Liver (tissue), 9 donors: ENCODE data around the gene NFKB1. TPM values are rescaled to one million over a fixed set of nuclear protein-coding genes. Genes with fewer than 3 reads are reported as not detected.

Experiments
- DNase-seq: peaks from one replicate; pipeline ENCODE4 v3.0.0-alpha.2; 2017; ENCODE audit warnings: low spot score
- H3K27ac ChIP-seq, 2 donors: one replicate each; pipeline ENCODE4 v1.7.0; 2013; ENCODE audit warnings: inconsistent platforms in 2 of 2, low read length in 2 of 2, control low read depth in 1 of 2, low read depth in 1 of 2, mild to moderate bottlenecking in 1 of 2
- H3K27me3 ChIP-seq, 4 donors: one replicate each; pipeline versions ENCODE4 v1.6.1 to v1.7.0; 2013; ENCODE audit warnings: low read length in 3 of 4, inconsistent platforms in 1 of 4, mild to moderate bottlenecking in 1 of 4, moderate library complexity in 1 of 4; ENCODE audit not compliant: control insufficient read depth in 4 of 4, insufficient read depth in 4 of 4
- H3K36me3 ChIP-seq, 4 donors: one replicate each; pipeline versions ENCODE4 v1.6.1 to v1.7.0; 2013; ENCODE audit warnings: low read length in 3 of 4, mild to moderate bottlenecking in 3 of 4, low read depth in 1 of 4, moderate library complexity in 1 of 4; ENCODE audit not compliant: control insufficient read depth in 4 of 4, insufficient read depth in 3 of 4
- H3K4me1 ChIP-seq, 4 donors: one replicate each; pipeline versions ENCODE4 v1.6.1 to v1.7.0; 2013; ENCODE audit warnings: low read length in 3 of 4, mild to moderate bottlenecking in 3 of 4, moderate library complexity in 1 of 4; ENCODE audit not compliant: control insufficient read depth in 4 of 4, insufficient read depth in 4 of 4
- H3K4me3 ChIP-seq, 3 donors: one replicate each; pipeline versions ENCODE4 v1.6.1 to v1.7.0; 2013; ENCODE audit warnings: low read length in 3 of 3, control low read depth in 1 of 3, low read depth in 1 of 3, mild to moderate bottlenecking in 1 of 3
- H3K9ac ChIP-seq, 2 donors: one replicate each; pipeline ENCODE4 v1.7.0; 2013; ENCODE audit warnings: low read length in 2 of 2, mild to moderate bottlenecking in 2 of 2, moderate library complexity in 2 of 2, control low read depth in 1 of 2, low read depth in 1 of 2
- H3K9me3 ChIP-seq, 4 donors: one replicate each; pipeline versions ENCODE4 v1.6.1 to v1.7.0; 2013; ENCODE audit warnings: low read length in 3 of 4; ENCODE audit not compliant: control insufficient read depth in 4 of 4
- ATF3 ChIP-seq: IDR thresholded peaks from 2 replicates; pipeline ENCODE4 v1.6.1; 2016; ENCODE audit warnings: antibody characterized with exemption
- CTCF ChIP-seq: fragments of 150-350 bp; IDR thresholded peaks from 2 replicates; pipeline ENCODE4 v1.5.1; 2017; ENCODE audit warnings: improper control_type of control experiment, low read depth, low read length; ENCODE audit not compliant: missing input control
- EGR1 ChIP-seq, 2 donors: IDR thresholded peaks; 2 replicates each; pipeline ENCODE4 v1.6.1; 2016 to 2018; ENCODE audit warnings: antibody characterized with exemption in 2 of 2, low read depth in 2 of 2
- FOXA1 ChIP-seq: IDR thresholded peaks from 2 replicates; pipeline ENCODE4 v1.6.1; 2016; ENCODE audit warnings: antibody characterized with exemption
- FOXA2 ChIP-seq: IDR thresholded peaks from 2 replicates; pipeline ENCODE4 v1.6.1; 2016; ENCODE audit warnings: antibody characterized with exemption
- GABPA ChIP-seq, 2 donors: IDR thresholded peaks in 1 of 2; conservative IDR thresholded peaks in 1 of 2; 2 replicates each; pipeline ENCODE4 v1.6.1; 2016; ENCODE audit warnings: antibody characterized with exemption in 2 of 2, mild to moderate bottlenecking in 1 of 2, moderate library complexity in 1 of 2
- HNF4A ChIP-seq, 2 donors: conservative IDR thresholded peaks; 2 replicates each; pipeline ENCODE4 v1.6.1; 2016; ENCODE audit warnings: antibody characterized with exemption in 2 of 2, mild to moderate bottlenecking in 2 of 2
- HNF4G ChIP-seq: IDR thresholded peaks from 2 replicates; pipeline ENCODE4 v1.6.1; 2016; ENCODE audit warnings: antibody characterized with exemption
- JUND ChIP-seq, 2 donors: IDR thresholded peaks; 2 replicates each; pipeline ENCODE4 v1.6.1; 2016; ENCODE audit warnings: antibody characterized with exemption in 2 of 2
- MAX ChIP-seq: IDR thresholded peaks from 2 replicates; pipeline ENCODE4 v1.6.1; 2016; ENCODE audit warnings: antibody characterized with exemption
- NR2F2 ChIP-seq: IDR thresholded peaks from 2 replicates; pipeline ENCODE4 v1.6.1; 2016; ENCODE audit warnings: antibody characterized with exemption
- RAD21 ChIP-seq, 2 donors: IDR thresholded peaks; 2 replicates each; pipeline ENCODE4 v1.6.1; 2016; ENCODE audit warnings: antibody characterized with exemption in 2 of 2, mild to moderate bottlenecking in 2 of 2
- REST ChIP-seq: IDR thresholded peaks from 2 replicates; pipeline ENCODE4 v1.6.1; 2016; ENCODE audit warnings: antibody characterized with exemption, mild to moderate bottlenecking
- RXRA ChIP-seq, 2 donors: IDR thresholded peaks; 2 replicates each; pipeline ENCODE4 v1.6.1; 2017 to 2018; ENCODE audit warnings: antibody characterized with exemption in 2 of 2, mild to moderate bottlenecking in 1 of 2
- SP1 ChIP-seq: IDR thresholded peaks from 2 replicates; pipeline ENCODE4 v1.6.1; 2018; ENCODE audit warnings: antibody characterized with exemption, mild to moderate bottlenecking
- TAF1 ChIP-seq: conservative IDR thresholded peaks from 2 replicates; pipeline ENCODE4 v1.6.1; 2016; ENCODE audit warnings: antibody characterized with exemption, mild to moderate bottlenecking
- YY1 ChIP-seq: IDR thresholded peaks from 2 replicates; pipeline ENCODE4 v1.6.1; 2016; ENCODE audit warnings: antibody characterized with exemption, mild to moderate bottlenecking
- ZBTB33 ChIP-seq: IDR thresholded peaks from 2 replicates; pipeline ENCODE4 v1.6.1; 2016; ENCODE audit warnings: antibody characterized with exemption
- WGBS: extraction: QIAGEN DNeasy Blood & Tissue Kit; methylation state at CpG from one replicate; pipeline ENCODE4 v1.1.7; 2013; 5-methylcytosine and 5-hydroxymethylcytosine counted together
- polyA plus RNA-seq, 2 donors: library from polyadenylated mRNA; stranded (reverse) in 1 of 2; unstranded in 1 of 2; fragments of 200-250 nt in 1 of 2; fragments of >200 nt in 1 of 2; fragmentation: Nextera tagmentation in 1 of 2; extraction: Ambion mirVana in 1 of 2; gene quantifications; one replicate each; pipeline versions ENCODE4 v1.2.1 to v1.2.3, GENCODE V29; 2013 to 2015
- total RNA-seq, 2 donors: library from RNA; depleted of rRNA; stranded (reverse); fragments of >200 nt; gene quantifications; one replicate each; pipeline ENCODE4 v1.2.3, GENCODE V29; 2014
- donor health status: healthy.
- donor health status: healthy.
- donor health status: healthy.
- donor health status: healthy.
- donor health status: healthy.

The NFKB1 gene
- total and polyA plus RNA-seq, 4 donors: 5.1 to 23.0 (median 13.4) TPM

- Histone ChIP-seq H3K36me3 (peaks cover 0 to 7% (median 4%) of the 10 kb centered on the region in 4 donors), H3K9me3 (no peaks in the 10 kb centered on the region), H3K27me3 (no peaks in the 10 kb centered on the region), H3K9ac (no peak overlapping the region), H3K27ac (no peak overlapping the region), H3K4me1 (no peaks in the 10 kb centered on the region), H3K4me3 (no peak overlapping the region)
- no peak for TF ChIP-seq CTCF
- TF ChIP-seq GABPA (IDR thresholded peaks at IDR 0.05 in 1 of 2, conservative IDR thresholded peaks at IDR 0.05 in 1 of 2): no peak
- TF ChIP-seq SP1: no peak
- no peak for TF ChIP-seq YY1
- no peak for DNase-seq
- WGBS: 93% methylated on average over 4 of the region's 4 CpGs
Measured at GRCh38 chr4:102535398-102536082, 34.4 kb downstream of the NFKB1 start.

GRCh38 chr4:102536768-102537167 is 35.6 kb downstream of the NFKB1 start:
- Histone ChIP-seq H3K27ac (no peak overlapping the region), H3K4me3 (no peak overlapping the region), H3K36me3 (peaks cover 1 to 7% (median 5%) of the 10 kb centered on the region in 4 donors), H3K27me3 (no peaks in the 10 kb centered on the region), H3K4me1 (no peaks in the 10 kb centered on the region), H3K9me3 (no peaks in the 10 kb centered on the region), H3K9ac (no peak overlapping the region)
- DNase-seq: no peak
- no peak for TF ChIP-seq TAF1
- TF ChIP-seq GABPA (IDR thresholded peaks at IDR 0.05 in 1 of 2, conservative IDR thresholded peaks at IDR 0.05 in 1 of 2): no peak
- TF ChIP-seq MAX: no peak
- TF ChIP-seq REST: no peak
- no peak for TF ChIP-seq JUND (IDR thresholded peaks at IDR 0.05)
- no peak for TF ChIP-seq YY1
- no peak for TF ChIP-seq HNF4G
- TF ChIP-seq FOXA1: no peak
- no peak for TF ChIP-seq RAD21 (IDR thresholded peaks at IDR 0.05)
- no peak for TF ChIP-seq ATF3
- no peak for TF ChIP-seq HNF4A (conservative IDR thresholded peaks at IDR 0.05)
- no peak for TF ChIP-seq EGR1 (IDR thresholded peaks at IDR 0.05; ENCODE audit: low read depth in 2 of 2)
- TF ChIP-seq SP1: no peak
- TF ChIP-seq FOXA2: no peak
- no peak for TF ChIP-seq ZBTB33
- TF ChIP-seq CTCF: no peak
- no peak for TF ChIP-seq RXRA (IDR thresholded peaks at IDR 0.05)
- no peak for TF ChIP-seq NR2F2
- WGBS: 95% methylated on average over 3 of the region's 3 CpGs
